Sciatic nerve (tissue), 2 donors: Measurements from ENCODE around the gene KLK8. TPM values are rescaled to one million over a fixed set of nuclear protein-coding genes. Genes with fewer than 3 reads are reported as not detected.
"Not testable (repeated sequence)": the region's sequence is repeated elsewhere in the genome, so short reads cannot be mapped to it uniquely, and the experiment has no call there.

Source experiments
- ATAC-seq: fragments of 200-7000 bp; cut with Tn5 transposase; one replicate; pipeline ENCODE4 v1.9.1; 2020; ENCODE audit warnings: mild to moderate bottlenecking, moderate library complexity
- DNase-seq: peaks from one replicate; pipeline ENCODE4 v3.0.0-alpha.2; 2020; ENCODE audit warnings: low spot score
- intact Hi-C: fragments of 100-400 bp; cut with DNase I; formaldehyde crosslinking; loops from one replicate; pipeline ENCODE4 v1.14.2; 2022
- total RNA-seq: library from RNA; stranded (reverse); fragmentation: NEBNext Ultra II Directional; extraction: Animal tissue kit (Norgen Biotek cat#: 25700); gene quantifications from one replicate; pipeline ENCODE4 v1.2.1, GENCODE V29; 2021
- donor health status: DM: no; HTN: no; CAD: no.
- donor health status: DM: no; HTN: no; CAD: no.

The KLK8 gene
- total RNA-seq, 1 donor from 2014 or later: 1.8 TPM

GRCh38 chr19:50998061-50998460, 3.3 kb downstream of the KLK8 start:
- ATAC-seq: no peak
- intact Hi-C loops: no loop called here
- DNase-seq: no peak

DNA sequence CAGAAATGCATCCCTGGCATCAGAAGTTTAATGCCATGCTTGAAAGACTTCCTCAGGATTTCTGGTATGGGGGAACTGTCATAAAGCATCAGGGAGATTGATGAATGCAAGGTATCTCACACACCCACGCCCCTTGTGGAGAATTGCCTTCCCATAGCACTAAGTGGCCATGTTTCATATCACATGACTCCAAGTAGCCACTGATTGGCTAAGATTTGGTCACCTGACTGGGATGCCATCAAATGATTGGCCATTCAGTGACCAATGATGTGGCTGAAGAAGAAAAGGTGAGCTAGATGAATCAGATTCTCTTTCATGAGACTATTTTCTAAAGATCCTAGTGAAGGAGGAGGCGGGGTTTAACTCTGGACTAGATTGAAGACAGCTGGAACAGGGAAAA, 7.3 kb downstream of the KLK8 start:
- DNase-seq: no peak
- intact Hi-C loops: no loop called here

GRCh38 chr19:50992666-50993035, 8.8 kb downstream of the KLK8 start:
- ATAC-seq: no peak
- intact Hi-C loops: no loop called here
- DNase-seq: no peak

More for the DNA sequence above, 7.3 kb downstream of the KLK8 start:
- no peak for ATAC-seq

- ATAC-seq, DNase-seq, intact Hi-C loops: not testable (repeated sequence)
Observed at GRCh38 chr19:50984416-50984815, 17.0 kb downstream of the KLK8 start.

- no peak for ATAC-seq
- DNase-seq: peak; percentile 12
- intact Hi-C loops: no loop called here
Observed at GRCh38 chr19:50983625-50984292, 17.6 kb downstream of the KLK8 start, which contains the start of gene KLK7. KLK7 (minus strand) TSS chr19:50983917; CDS start chr19:50982399, 1,518 bp downstream.

- intact Hi-C loops: no loop called here
- DNase-seq: no peak
- ATAC-seq: no peak
Observed at GRCh38 chr19:50982186-50982585, 19.2 kb downstream of the KLK8 start.

GRCh38 chr19:50981587-50982146, 19.7 kb downstream of the KLK8 start:
- DNase-seq (no peak), ATAC-seq (no peak)
- intact Hi-C loops: no loop called here

DNA sequence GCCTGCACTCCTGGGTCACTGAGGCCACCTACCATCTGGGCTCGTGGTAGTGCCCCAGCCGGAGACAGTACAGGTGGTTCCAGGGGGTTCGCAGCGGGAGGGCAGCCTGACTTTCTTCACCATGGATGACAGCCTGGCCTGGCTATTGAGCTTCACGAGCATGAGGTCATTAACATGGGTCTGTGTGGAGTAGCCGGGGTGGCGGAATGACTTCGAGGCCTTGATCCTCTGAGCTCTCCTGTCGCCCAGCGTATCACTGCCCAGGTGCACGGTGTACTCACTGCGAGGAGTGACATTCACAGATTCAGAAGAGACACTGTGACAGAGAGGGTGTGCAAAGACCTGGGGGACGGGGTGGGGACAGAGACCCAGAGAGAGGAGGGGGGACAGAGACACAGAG, 21.2 kb downstream of the KLK8 start:
- DNase-seq (no peak), ATAC-seq (no peak)
- intact Hi-C loops: no loop called here

DNA sequence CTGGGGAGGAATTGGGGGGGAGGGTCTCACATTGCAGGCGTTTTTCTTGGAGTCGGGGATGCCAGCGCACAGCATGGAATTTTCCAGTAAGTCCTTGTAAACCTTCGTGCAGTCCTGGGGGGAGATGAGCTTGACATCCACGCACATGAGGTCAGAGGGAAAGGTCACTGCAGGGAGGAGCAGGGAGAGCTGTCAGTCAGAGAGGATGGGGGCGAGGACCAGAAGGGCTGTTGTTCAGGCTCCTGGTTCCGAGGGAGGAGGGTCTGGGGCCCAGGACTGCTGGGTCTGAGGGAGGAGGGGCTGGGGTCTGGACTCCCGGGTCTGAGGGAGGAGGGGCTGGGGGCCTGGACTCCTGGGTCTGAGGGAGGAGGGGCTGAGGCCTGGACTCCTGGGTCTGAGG, 21.6 kb downstream of the KLK8 start:
- DNase-seq: no peak
- intact Hi-C loops: no loop called here
- no peak for ATAC-seq

DNA sequence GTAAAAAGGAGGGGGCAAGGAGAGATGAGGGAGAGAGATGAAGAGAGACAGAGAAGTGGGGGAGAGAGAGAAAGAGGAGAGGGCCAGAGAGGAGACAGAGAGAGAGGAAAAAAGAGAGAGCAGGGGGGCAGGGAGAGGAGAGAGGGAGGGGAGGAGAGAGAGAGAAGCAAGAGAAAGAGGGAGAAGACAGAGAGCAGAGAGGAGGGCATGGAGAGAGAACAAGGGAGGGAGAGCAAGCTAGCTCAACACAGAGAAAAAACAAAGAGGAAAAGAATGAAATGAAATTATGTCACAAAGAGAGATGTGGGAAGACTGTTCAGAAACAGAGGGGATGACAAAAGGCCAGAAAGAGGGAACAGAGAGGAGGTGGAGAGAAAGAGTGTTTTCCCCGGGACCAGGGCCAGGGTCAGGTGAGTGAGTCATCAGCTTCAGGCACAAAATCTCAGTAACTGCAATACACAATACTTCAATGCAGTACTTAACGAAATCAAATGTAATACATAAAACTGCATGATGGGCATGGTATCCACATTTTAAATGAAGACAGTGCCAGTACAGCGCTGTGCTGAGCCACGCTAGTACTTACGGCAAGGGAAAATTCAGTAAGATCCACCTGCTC, 22.5 kb downstream of the KLK8 start:
- no peak for ATAC-seq
- intact Hi-C loops: no loop called here
- DNase-seq: no peak

GRCh38 chr19:50977626-50978025, 23.8 kb downstream of the KLK8 start:
- DNase-seq (no peak), ATAC-seq (no peak)
- intact Hi-C loops: no loop called here

DNA sequence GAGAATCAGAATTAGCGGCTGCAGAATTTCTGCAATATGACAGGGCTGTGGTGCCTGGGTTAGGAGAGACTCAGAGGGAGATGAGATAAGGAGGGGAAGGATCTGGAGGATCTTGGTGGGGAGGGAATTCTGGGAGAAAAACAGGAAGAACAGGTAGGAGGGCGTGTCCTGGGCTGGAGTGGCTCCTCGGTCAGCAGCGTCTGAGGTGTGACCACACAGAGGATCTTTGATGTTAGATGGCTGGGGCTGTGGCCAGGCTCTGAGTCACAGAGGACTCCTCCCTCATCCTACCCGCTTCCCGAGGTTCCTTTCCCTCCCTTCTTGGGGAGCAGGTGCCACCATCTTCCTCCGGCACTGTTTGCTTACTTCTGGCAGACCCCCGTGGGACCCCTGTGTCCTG, 25.6 kb downstream of the KLK8 start:
- DNase-seq (no peak), ATAC-seq (no peak)
- intact Hi-C loops: no loop called here

GRCh38 chr19:50974702-50975556, 26.5 kb downstream of the KLK8 start:
- DNase-seq (peak; percentile 28), ATAC-seq (no peak)
- intact Hi-C loops: no loop called here

- ATAC-seq (no peak), DNase-seq (no peak)
- intact Hi-C loops: no loop called here
Observed at GRCh38 chr19:50972795-50973376, 28.5 kb downstream of the KLK8 start.

- intact Hi-C loops: not testable (repeated sequence)
Observed at GRCh38 chr19:50969810-50970209, 31.6 kb downstream of the KLK8 start.

GRCh38 chr19:50969413-50969760, 32.0 kb downstream of the KLK8 start, which contains the start of gene KLK6:
KLK6 (minus strand) TSS chr19:50969591; CDS start chr19:50968104, 1,487 bp downstream.
- peak; percentile 61 for ATAC-seq
- peak; percentile 54 for DNase-seq
- intact Hi-C loops: no loop called here

More at GRCh38 chr19:50969810-50970209, 31.6 kb downstream of the KLK8 start:
- ATAC-seq, DNase-seq: not testable (repeated sequence)

DNA sequence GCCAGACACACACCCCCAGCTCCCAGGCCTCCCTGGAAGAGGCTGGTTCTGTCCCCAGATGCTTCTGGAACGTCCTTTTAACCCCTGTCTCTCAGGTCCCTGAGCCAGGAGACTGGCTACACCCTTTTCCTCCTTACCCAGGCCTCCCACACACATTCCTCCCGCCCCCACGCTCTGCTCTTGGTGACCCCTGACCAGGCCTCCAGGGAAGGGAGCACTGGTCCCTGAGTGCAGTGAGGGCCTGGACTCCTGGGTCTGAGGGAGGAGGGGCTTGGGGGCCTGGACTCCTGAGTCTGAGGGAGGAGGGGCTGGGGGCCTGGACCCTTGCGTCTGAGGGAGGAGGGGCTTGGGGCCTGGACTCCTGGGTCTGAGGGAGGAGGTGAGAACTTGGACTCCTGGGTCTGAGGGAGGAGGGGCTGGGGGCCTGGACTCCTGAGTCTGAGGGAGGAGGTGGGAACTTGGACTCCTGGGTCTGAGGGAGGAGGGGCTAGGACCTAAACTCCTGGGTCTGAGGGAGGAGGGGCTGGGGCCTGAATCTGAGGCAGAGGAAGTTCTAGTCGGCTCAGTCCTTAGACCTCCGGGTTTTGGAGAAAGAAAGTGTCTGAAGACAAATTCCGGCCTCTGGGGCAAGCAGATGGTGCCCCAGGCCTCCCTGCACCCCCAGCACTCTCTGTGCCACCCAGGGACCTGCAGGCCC, 32.5 kb downstream of the KLK8 start:
- ATAC-seq (no peak), DNase-seq (peak; percentile 18)
- intact Hi-C loops: no loop called here

- intact Hi-C loops: no loop called here
- DNase-seq (peak; percentile 44), ATAC-seq (no peak)
Observed at GRCh38 chr19:50967929-50968715, 33.3 kb downstream of the KLK8 start.
